HCT116 (cell line): ENCODE data around the gene OR5K2. TPM values are rescaled to one million over a fixed set of nuclear protein-coding genes. Genes with fewer than 3 reads are reported as not detected.

ENCODE experiments used
- total RNA-seq: library from RNA; stranded (reverse); gene quantifications from one replicate; pipeline ENCODE4 v1.2.1, GENCODE V29; 2021; ENCODE audit not compliant: unreplicated experiment

The OR5K2 gene
- total RNA-seq, 1 experiment from 2014 or later: not detected

Other genes starting within 250 kb of the OR5K2 start
- gene OR5H6, start 233.4 kb upstream of the OR5K2 start, total RNA-seq: not detected
- not detected for gene OR5H2, start 215.2 kb upstream of the OR5K2 start, total RNA-seq
- gene OR5K4, start 143.8 kb upstream of the OR5K2 start, total RNA-seq: not detected
- not detected for gene OR5K3, start 107.0 kb upstream of the OR5K2 start, total RNA-seq
- not detected for gene OR5K1, start 34.5 kb upstream of the OR5K2 start, total RNA-seq
- gene CLDND1, start 25.2 kb downstream of the OR5K2 start, total RNA-seq: 472 TPM
- gene GPR15, start 34.3 kb downstream of the OR5K2 start, total RNA-seq: 1.1 TPM
- gene CPOX, start 95.9 kb downstream of the OR5K2 start, total RNA-seq: 353 TPM